H4 (cell line): Measurements from ENCODE around the gene OR52A5. TPM values are rescaled to one million over a fixed set of nuclear protein-coding genes. Genes with fewer than 3 reads are reported as not detected.

Experiments
- DNase-seq: peaks from one replicate; pipeline ENCODE4 v3.0.0-alpha.2; 2015; ENCODE audit warnings: low spot score
- total RNA-seq: library from RNA; depleted of rRNA; stranded (reverse); fragments of >200 nt; shearing (Covaris generic); gene quantifications from 2 replicates; pipeline ENCODE4 v1.2.3, GENCODE V29; 2014; rRNA removed

The OR52A5 gene
- total RNA-seq, 1 experiment from 2014 or later = not detected

- no peak for DNase-seq
Observed at GRCh38 chr11:5117588-5117987, 20.6 kb downstream of the OR52A5 start.

- DNase-seq = no peak
Observed at GRCh38 chr11:5115339-5115738, 22.8 kb downstream of the OR52A5 start.

- no peak for DNase-seq
Observed at GRCh38 chr11:5107285-5107684, 30.9 kb downstream of the OR52A5 start.

GRCh38 chr11:5103066-5103465 lies 35.1 kb downstream of the OR52A5 start:
- no peak for DNase-seq

- DNase-seq = no peak
Observed at GRCh38 chr11:5102246-5102645, 35.9 kb downstream of the OR52A5 start.

- no peak for DNase-seq
Observed at GRCh38 chr11:5096011-5096410, 42.1 kb downstream of the OR52A5 start.

- DNase-seq = no peak
Observed at GRCh38 chr11:5092821-5093585, 45.2 kb downstream of the OR52A5 start.

GRCh38 chr11:5090668-5091067 lies 47.5 kb downstream of the OR52A5 start:
- DNase-seq = no peak

GRCh38 chr11:5088556-5088955 lies 49.6 kb downstream of the OR52A5 start:
- DNase-seq = no peak

GRCh38 chr11:5083602-5084001 lies 54.6 kb downstream of the OR52A5 start:
- DNase-seq = no peak

GRCh38 chr11:5081405-5081804 lies 56.8 kb downstream of the OR52A5 start:
- DNase-seq = no peak

Other genes starting within 250 kb of the OR52A5 start
- gene OR51A7, start 234.6 kb downstream of the OR52A5 start, total RNA-seq = not detected in 2 replicates
- gene OR51G2, start 219.0 kb downstream of the OR52A5 start, total RNA-seq = not detected in 2 replicates
- gene OR51G1, start 214.0 kb downstream of the OR52A5 start, total RNA-seq = not detected in 2 replicates
- not detected in 2 replicates for gene OR51A4, start 190.8 kb downstream of the OR52A5 start, total RNA-seq
- gene OR51A2, start 182.6 kb downstream of the OR52A5 start, total RNA-seq = not detected in 2 replicates
- not detected in 2 replicates for gene OR51L1, start 143.5 kb downstream of the OR52A5 start, total RNA-seq
- not detected in 2 replicates for gene OR52J3, start 91.8 kb downstream of the OR52A5 start, total RNA-seq
- 0.23 and 1.8 TPM in 2 replicates for gene OR52E2, start 78.7 kb downstream of the OR52A5 start, total RNA-seq
- not detected in 2 replicates for gene OR52E1, start 68.8 kb downstream of the OR52A5 start, total RNA-seq
- not detected in 2 replicates for gene OR52A1, start 16.4 kb upstream of the OR52A5 start, total RNA-seq
- gene OR51V1, start 62.3 kb upstream of the OR52A5 start, total RNA-seq = not detected in 2 replicates
- gene HBB, start 88.7 kb upstream of the OR52A5 start, total RNA-seq = not detected in 2 replicates
- not detected in 2 replicates for gene HBD, start 96.1 kb upstream of the OR52A5 start, total RNA-seq
- gene HBG1, start 111.5 kb upstream of the OR52A5 start, total RNA-seq = 2.1 TPM in 1 of 2 replicates, not detected in the other
- gene HBG2, start 116.4 kb upstream of the OR52A5 start, total RNA-seq = 0.23 and 2.6 TPM in 2 replicates
- gene HBE1, start 131.6 kb upstream of the OR52A5 start, total RNA-seq = 28.6 and 32.7 TPM in 2 replicates
- gene OR51B4, start 163.6 kb upstream of the OR52A5 start, total RNA-seq = 1.1 and 6.9 TPM in 2 replicates
- not detected in 2 replicates for gene OR51B2, start 185.9 kb upstream of the OR52A5 start, total RNA-seq
- gene OR51B5, start 205.2 kb upstream of the OR52A5 start, total RNA-seq = 28.2 and 31.4 TPM in 2 replicates
- gene OR51B6, start 213.2 kb upstream of the OR52A5 start, total RNA-seq = not detected in 2 replicates
- not detected in 2 replicates for gene OR51M1, start 245.5 kb upstream of the OR52A5 start, total RNA-seq